Keratinocyte (primary cell): ENCODE measurements around the gene AGPAT2.

Experiments
- CTCF ChIP-seq, 3 experiments: IDR thresholded peaks in 1 of 3; conservative IDR thresholded peaks in 1 of 3; optimal IDR thresholded peaks in 1 of 3; 2 replicates in 2 of 3; 3 replicates in 1 of 3; pipeline versions ENCODE3 to v1.5.1; 2011; ENCODE audit warnings: low read length in 3 of 3, mild to moderate bottlenecking in 3 of 3, moderate library complexity in 2 of 3, control low read depth in 1 of 3, inconsistent platforms in 1 of 3; ENCODE audit not compliant: insufficient read depth in 2 of 3; ENCODE audit errors: extremely low read depth in 1 of 3
- EZH2 ChIP-seq: IDR thresholded peaks from one replicate; pipeline ENCODE4 v1.6.1; 2012; ENCODE audit warnings: inconsistent platforms, mild to moderate bottlenecking, low read length, moderate library complexity

GRCh38 chr9:136625101-136626065 is 61.9 kb downstream of the AGPAT2 start:
- TF ChIP-seq CTCF (optimal IDR thresholded peaks at IDR 0.05 in 1 of 3, IDR thresholded peaks at IDR 0.05 in 1 of 3, conservative IDR thresholded peaks at IDR 0.05 in 1 of 3; ENCODE audit: extremely low read depth in 1 of 3, insufficient read depth in 2 of 3, low read length in 3 of 3) (peak in 2 of 3 experiments; percentile 24 to 53), EZH2 (no peak)
